Activated CD4-positive, alpha-beta T cell treated with anti-CD3 and anti-CD28 coated beads, Interleukin-2, amount 50 U/mL, for 4 hours (primary cell): ENCODE data around the gene MND1.
"Not testable (repeated sequence)": the region's sequence is repeated elsewhere in the genome, so short reads cannot be mapped to it uniquely, and the experiment has no call there.

ENCODE experiments used
- DNase-seq, 2 experiments: peaks; one replicate each; pipeline ENCODE4 v3.0.0-alpha.2; 2020

MND1 gene

GRCh38 chr4:153408932-153409331 lies 64.4 kb downstream of the MND1 start:
- DNase-seq: no peak

- DNase-seq: no peak
Observed at GRCh38 chr4:153409412-153409811, 64.9 kb downstream of the MND1 start.

- no peak for DNase-seq
Observed at GRCh38 chr4:153409924-153410501, 65.5 kb downstream of the MND1 start.

- DNase-seq: no peak
Observed at GRCh38 chr4:153413842-153414241, 69.4 kb downstream of the MND1 start.

- DNase-seq: not testable (repeated sequence)
Observed at GRCh38 chr4:153416456-153416855, 72.0 kb downstream of the MND1 start.

GRCh38 chr4:153418121-153418520 lies 73.6 kb downstream of the MND1 start:
- no peak for DNase-seq

GRCh38 chr4:153418558-153418957 lies 74.1 kb downstream of the MND1 start:
- no peak for DNase-seq

- DNase-seq: no peak
Observed at GRCh38 chr4:153419029-153419428, 74.5 kb downstream of the MND1 start.

- DNase-seq: no peak
Observed at GRCh38 chr4:153419673-153420278, 75.3 kb downstream of the MND1 start.

- DNase-seq: no peak
Observed at GRCh38 chr4:153420361-153420760, 75.9 kb downstream of the MND1 start.

- no peak for DNase-seq
Observed at GRCh38 chr4:153421941-153422340, 77.5 kb downstream of the MND1 start.

GRCh38 chr4:153426207-153426885 lies 81.9 kb downstream of the MND1 start:
- no peak for DNase-seq

- DNase-seq: no peak
Observed at GRCh38 chr4:153427363-153428071, 83.0 kb downstream of the MND1 start.

- DNase-seq: no peak
Observed at GRCh38 chr4:153428941-153429475, 84.5 kb downstream of the MND1 start.

GRCh38 chr4:153432965-153433753 lies 88.7 kb downstream of the MND1 start:
- peak; percentile 51 to 52 for DNase-seq

- no peak for DNase-seq
Observed at GRCh38 chr4:153433754-153434105, 89.2 kb downstream of the MND1 start.

- DNase-seq: no peak
Observed at GRCh38 chr4:153434190-153434589, 89.7 kb downstream of the MND1 start.

GRCh38 chr4:153438916-153439756 lies 94.6 kb downstream of the MND1 start:
- DNase-seq: peak; percentile 12 to 14

GRCh38 chr4:153439831-153440230 lies 95.3 kb downstream of the MND1 start:
- no peak for DNase-seq

GRCh38 chr4:153440475-153440874 lies 96.0 kb downstream of the MND1 start:
- no peak for DNase-seq

GRCh38 chr4:153447175-153447905 lies 102.9 kb downstream of the MND1 start:
- no peak for DNase-seq
